K562 (cell line): ENCODE results near the gene SPATA2. TPM values are rescaled to one million over a fixed set of nuclear protein-coding genes. Genes with fewer than 3 reads are reported as not detected.

Source experiments
- ATAC-seq: fragments of 200-7000 bp; cut with Tn5 transposase; 3 replicates; pipeline ENCODE4 v1.9.1; 2020; ENCODE audit warnings: moderate library complexity
- BruUV-seq: library from RNA; stranded (reverse); fragments of 400-500 nt; replicated peaks from 2 replicates; lab custom pipeline; 2021; lab: Mats Ljungman, UMichigan
- CTCF ChIA-PET: fragments of 300-600 bp; formaldehyde crosslinking; extraction: SDS; loops from one replicate; lab custom pipeline; 2021; ENCODE audit warnings: low intra/inter-chr PET ratio; lab: Yijun Ruan, JAX
- POLR2A ChIA-PET: fragments of 300-600, 350-650 bp; sonication (Branson Sonifier 250); formaldehyde crosslinking; extraction: SDS; loops from one replicate; lab custom pipeline; 2021; ENCODE audit warnings: antibody characterized with exemption, inconsistent platforms; lab: Yijun Ruan, JAX
- DNase-seq, 4 experiments: peaks; one replicate each; pipeline versions ENCODE4 v3.0.0 to v3.0.0-alpha.2; 2011 to 2018; ENCODE audit warnings: low spot score in 3 of 4, mixed read lengths in 3 of 4; ENCODE audit errors: extremely low read depth in 1 of 4
- FAIRE-seq: peaks from 2 replicates; lab custom pipeline; 2011; peaks lifted over from hg19 to GRCh38; lab: Jason Lieb, UNC
- H2AFZ ChIP-seq: 2 replicates; pipeline ENCODE4 v1.6.0; 2011; ENCODE audit warnings: low read depth, low read length, control low read depth, inconsistent platforms
- H3K27ac ChIP-seq: fragments of 200-600 bp; 3 replicates; pipeline ENCODE4 v1.8.0; 2011; ENCODE audit warnings: low read depth, mild to moderate bottlenecking, control low read depth, inconsistent platforms, low read length, moderate library complexity, mixed read lengths; ENCODE audit errors: extremely low read depth
- H3K27me3 ChIP-seq, 2 experiments: fragments of 300-600 bp in 1 of 2; 2 replicates in 1 of 2; 3 replicates in 1 of 2; pipeline versions ENCODE4 v1.6.0 to v1.8.0; 2011; ENCODE audit warnings: inconsistent platforms in 2 of 2, low read length in 2 of 2, mild to moderate bottlenecking in 1 of 2, mixed read lengths in 1 of 2, moderate library complexity in 1 of 2; ENCODE audit not compliant: control insufficient read depth in 2 of 2, insufficient read depth in 2 of 2
- H3K36me3 ChIP-seq: fragments of 300-600 bp; 3 replicates; pipeline ENCODE4 v1.8.0; 2011; ENCODE audit warnings: mild to moderate bottlenecking, low read length, inconsistent platforms; ENCODE audit not compliant: control insufficient read depth, insufficient read depth
- H3K4me1 ChIP-seq, 2 experiments: fragments of 200-600 bp in 1 of 2; replicated peaks in 1 of 2; 2 replicates in 1 of 2; 3 replicates in 1 of 2; pipeline versions ENCODE4 v1.5.1 to v1.8.0; 2011; ENCODE audit warnings: inconsistent platforms in 2 of 2, low read length in 2 of 2, mild to moderate bottlenecking in 1 of 2, mixed read lengths in 1 of 2, moderate library complexity in 1 of 2; ENCODE audit not compliant: control insufficient read depth in 2 of 2, insufficient read depth in 2 of 2
- H3K4me2 ChIP-seq: 2 replicates; pipeline ENCODE4 v1.6.1; 2011; ENCODE audit warnings: low read length, control low read depth, inconsistent platforms, mixed read lengths; ENCODE audit not compliant: insufficient read depth
- H3K4me3 ChIP-seq: fragments of 200-600 bp; sonication (generic), shearing (Covaris generic); 2 replicates; pipeline ENCODE4 v1.5.1; 2016; ENCODE audit warnings: control low read depth, inconsistent platforms
- H3K79me2 ChIP-seq: fragments of 200-600 bp; 3 replicates; pipeline ENCODE4 v1.8.0; 2011; ENCODE audit warnings: low read length, inconsistent platforms; ENCODE audit not compliant: control insufficient read depth, insufficient read depth
- H3K9ac ChIP-seq, 2 experiments: 2 replicates each; pipeline versions ENCODE4 v1.6.0 to v1.6.1; 2011; ENCODE audit warnings: low read depth in 2 of 2, low read length in 2 of 2, control low read depth in 1 of 2, inconsistent platforms in 1 of 2, mild to moderate bottlenecking in 1 of 2, mixed read lengths in 1 of 2; ENCODE audit not compliant: insufficient read depth in 1 of 2
- H3K9me1 ChIP-seq: one replicate; pipeline ENCODE4 v1.6.0; 2011; ENCODE audit warnings: inconsistent platforms, mild to moderate bottlenecking, low read length, moderate library complexity; ENCODE audit not compliant: control insufficient read depth, insufficient read depth
- H3K9me3 ChIP-seq: replicated peaks from 2 replicates; pipeline ENCODE4 v1.5.1; 2011; ENCODE audit warnings: low read depth, low read length, inconsistent platforms; ENCODE audit not compliant: control insufficient read depth, insufficient read depth
- H4K20me1 ChIP-seq: replicated peaks from 2 replicates; pipeline ENCODE4 v1.6.1; 2011; ENCODE audit warnings: low read length, inconsistent platforms, mixed read lengths; ENCODE audit not compliant: control insufficient read depth, insufficient read depth
- AFF1 ChIP-seq, 2 experiments: fragments of 450-650 bp; IDR thresholded peaks; 2 replicates each; pipeline ENCODE4 v1.6.1; 2018; ENCODE audit warnings: mild to moderate bottlenecking in 2 of 2, low read depth in 1 of 2; ENCODE audit not compliant: partially characterized antibody in 2 of 2
- ETV6 ChIP-seq, 3 experiments: fragments of 150-350 bp in 1 of 3; sonication (generic) in 1 of 3; formaldehyde crosslinking in 1 of 3; IDR thresholded peaks; 2 replicates each; pipeline versions ENCODE4 v1.6.1 to v1.8.0; 2014 to 2022; ENCODE audit warnings: borderline replicate concordance in 2 of 3, low read depth in 2 of 3, antibody characterized with exemption in 1 of 3, low read length in 1 of 3, mild to moderate bottlenecking in 1 of 3, missing genetic modification reagents in 1 of 3
- FOXP4 ChIP-seq: sonication (generic); formaldehyde crosslinking; IDR thresholded peaks from 2 replicates; pipeline ENCODE4 v1.8.0; 2022; ENCODE audit warnings: mild to moderate bottlenecking, missing genetic modification reagents, borderline replicate concordance
- GABPA ChIP-seq: fragments of 200-800 bp; sonication (Bioruptor generic); conservative IDR thresholded peaks from 2 replicates; pipeline ENCODE4 v1.6.1; 2016; ENCODE audit warnings: low read depth, missing genetic modification characterization, missing compliant biosample characterization
- SAP30 ChIP-seq: fragments of 200-600 bp; sonication (generic); IDR thresholded peaks from 2 replicates; pipeline ENCODE4 v1.6.1; 2012; ENCODE audit warnings: borderline replicate concordance, low read depth, mild to moderate bottlenecking, moderate library complexity, low read length, control low read depth, inconsistent platforms; ENCODE audit not compliant: insufficient read depth, poor library complexity, severe bottlenecking
- ZNF79 ChIP-seq: fragments of 250-450 bp; sonication (Bioruptor Pico); IDR thresholded peaks from 2 replicates; pipeline ENCODE4 v1.4.0; 2020; ENCODE audit warnings: low read depth, mild to moderate bottlenecking, moderate library complexity
- WGBS: fragments of 100-300 bp; shearing (Covaris generic); methylation state at CpG from one replicate; pipeline ENCODE4 v1.1.6; 2016; ENCODE audit warnings: low coverage, mixed read lengths; ENCODE audit not compliant: insufficient coverage; ENCODE audit errors: missing lambda C conversion rate; 5-methylcytosine and 5-hydroxymethylcytosine counted together
- in situ Hi-C: fragments of 300-500 bp; cut with MboI; formaldehyde crosslinking; loops from 4 replicates; pipeline ENCODE4 v1.15.0; 2018; ENCODE audit warnings: inconsistent platforms, mixed read lengths
- intact Hi-C: fragments of 100-400 bp; cut with micrococcal nuclease; formaldehyde crosslinking; loops from 2 replicates; pipeline ENCODE4 v1.14.2; 2022
- polyA plus RNA-seq, 8 experiments: library from polyadenylated mRNA; depleted of rRNA in 4 of 8; stranded (reverse) in 5 of 8; unstranded in 3 of 8; fragments of >200 nt; fragmentation: Nextera tagmentation in 2 of 8; fragmentation: Illumina TruSeq in 1 of 8; extraction: Ambion mirVana in 2 of 8; extraction: Trizol in 1 of 8; gene quantifications; 2 replicates each; pipeline versions ENCODE4 v1.2.1 to v1.2.3, GENCODE V29; 2011 to 2014; ENCODE audit warnings: inconsistent platforms in 1 of 8, missing spikeins in 1 of 8
- total RNA-seq, 7 experiments: library from RNA; depleted of rRNA in 6 of 7; stranded (reverse); fragments of >200 nt in 6 of 7; fragmentation: Illumina TruSeq in 2 of 7; extraction: Trizol in 2 of 7; gene quantifications; 2 replicates each; pipeline versions ENCODE4 v1.2.1 to v1.2.3, GENCODE V29; 2011 to 2021; ENCODE audit warnings: low replicate concordance in 1 of 7

Gene SPATA2
- total and polyA plus RNA-seq, 9 of the 15 experiments (the other 6 are each of a cell fraction or from before 2014, with no cell fraction given): 0.46 to 8.2 (median 2.7) TPM

DNA sequence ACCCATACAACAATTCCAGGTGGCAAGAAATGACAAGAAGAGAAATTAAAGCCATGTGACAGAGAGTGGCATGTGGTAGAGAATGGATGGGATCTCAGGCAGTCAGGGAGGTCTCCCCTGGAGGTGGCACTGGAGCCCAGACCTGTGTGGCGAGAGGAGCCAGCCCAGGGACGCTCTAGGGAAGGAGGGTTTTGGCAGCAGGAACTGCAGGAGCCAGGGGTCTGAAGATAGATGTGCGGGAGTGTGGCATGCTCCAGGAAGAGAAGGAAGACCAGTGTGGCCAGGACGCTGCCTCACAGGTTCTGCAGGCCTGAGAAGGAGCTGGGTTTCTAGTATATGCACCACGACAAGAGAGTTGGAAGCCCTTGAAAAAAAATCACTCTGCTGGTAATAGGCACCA is 45.1 kb downstream of the SPATA2 start:
- no peak overlapping the region for H2AFZ ChIP-seq
- no peak for DNase-seq
- H3K4me3 ChIP-seq: no peak overlapping the region
- no TSS peak for BruUV-seq
- no peaks in the 10 kb centered on the region for H4K20me1 ChIP-seq
- H3K9me1 ChIP-seq: no peaks in the 10 kb centered on the region
- H3K79me2 ChIP-seq: no peaks in the 10 kb centered on the region
- peaks cover 6 to 20% of the 10 kb centered on the region in 2 experiments; a peak in 4 of 5 replicates for H3K4me1 ChIP-seq
- H3K27me3 ChIP-seq: no peaks in the 10 kb centered on the region
- ChIA-PET CTCF (no interaction called here), POLR2A (no interaction called here)
- ATAC-seq: no peak
- intact Hi-C loops: no loop called here
- H3K9me3 ChIP-seq: no peaks in the 10 kb centered on the region
- no peak for FAIRE-seq
- 86% methylated on average over 5 of the region's 5 CpGs for WGBS
- H3K27ac ChIP-seq: no peak overlapping the region
- H3K36me3 ChIP-seq: peaks cover 12% of the 10 kb centered on the region; the same call in 1 of the 3 replicates
- H3K9ac ChIP-seq: no peak overlapping the region
- in situ Hi-C loops: no loop called here
- H3K4me2 ChIP-seq: no peak overlapping the region
- TF ChIP-seq FOXP4 (CRISPR knock-in tag) (no peak), GABPA (tag) (no peak), ZNF79 (CRISPR knock-in tag) (no peak), SAP30 (no peak), AFF1 (IDR thresholded peaks at IDR 0.05; ENCODE audit: low read depth in 1 of 2, partially characterized antibody in 2 of 2) (no peak), ETV6 (IDR thresholded peaks at IDR 0.05; ENCODE audit: borderline replicate concordance in 1 of 2, low read depth in 2 of 2, low read length in 1 of 2) (no peak), ETV6 (CRISPR knock-in tag; IDR thresholded peaks at IDR 0.05; ENCODE audit: borderline replicate concordance) (no peak)
